Kidney epithelial cell (primary cell): ENCODE measurements around the gene ZNF554. TPM values are rescaled to one million over a fixed set of nuclear protein-coding genes. Genes with fewer than 3 reads are reported as not detected.
"Not testable (repeated sequence)": the region's sequence is repeated elsewhere in the genome, so short reads cannot be mapped to it uniquely, and the experiment has no call there.

Source experiments
- DNase-seq: peaks from one replicate; pipeline ENCODE4 v3.0.0-alpha.2; 2010; ENCODE audit warnings: low read depth
- H3K27me3 ChIP-seq: 2 replicates; pipeline ENCODE4 v1.6.0; 2011; ENCODE audit warnings: low read length; ENCODE audit not compliant: control insufficient read depth, insufficient read depth
- H3K36me3 ChIP-seq: 2 replicates; pipeline ENCODE4 v1.5.1; 2011; ENCODE audit warnings: low read length; ENCODE audit not compliant: control insufficient read depth, insufficient read depth
- H3K4me3 ChIP-seq: 2 replicates; pipeline ENCODE4 v1.5.1; 2011; ENCODE audit warnings: low read depth, mild to moderate bottlenecking, control low read depth, low read length
- total RNA-seq: library from RNA; depleted of rRNA; stranded (reverse); fragments of >200 nt; gene quantifications from 2 replicates; pipeline ENCODE4 v1.2.3, GENCODE V29; 2015
- TF ChIP-seq, protein P1 (sequence below): IDR thresholded peaks from 2 replicates; pipeline ENCODE4 v1.5.1; 2011; ENCODE audit warnings: mild to moderate bottlenecking, moderate library complexity, low read length, control low read depth, inconsistent platforms; ENCODE audit not compliant: insufficient read depth, poor library complexity, severe bottlenecking

Gene ZNF554
- total RNA-seq, 1 donor from 2014 or later = 4.5 TPM

DNA sequence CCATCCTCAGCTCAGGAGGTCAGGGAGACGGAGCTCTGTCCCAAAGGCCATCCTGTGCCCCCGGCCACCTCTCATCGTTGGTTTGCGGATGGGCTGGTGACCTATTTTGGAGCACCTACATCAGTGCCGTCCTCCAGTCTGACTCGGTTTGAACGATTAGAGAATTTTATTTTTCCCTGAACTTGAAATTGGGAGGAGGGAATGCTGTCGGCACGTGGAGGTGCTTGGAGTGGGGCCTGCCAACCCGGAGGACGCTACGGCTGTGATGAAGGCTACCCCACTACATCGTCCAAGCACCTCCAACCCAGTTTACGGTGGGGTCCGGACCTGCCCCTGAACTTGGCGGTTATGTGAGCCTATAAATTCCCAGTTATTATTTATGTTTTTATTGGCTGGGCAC lies 3.0 kb upstream of the ZNF554 start:
- Histone ChIP-seq H3K36me3 (no peaks in the 10 kb centered on the region), H3K27me3 (no peaks in the 10 kb centered on the region), H3K4me3 (no peak overlapping the region)
- no peak for DNase-seq
- TF ChIP-seq, protein P1, sequence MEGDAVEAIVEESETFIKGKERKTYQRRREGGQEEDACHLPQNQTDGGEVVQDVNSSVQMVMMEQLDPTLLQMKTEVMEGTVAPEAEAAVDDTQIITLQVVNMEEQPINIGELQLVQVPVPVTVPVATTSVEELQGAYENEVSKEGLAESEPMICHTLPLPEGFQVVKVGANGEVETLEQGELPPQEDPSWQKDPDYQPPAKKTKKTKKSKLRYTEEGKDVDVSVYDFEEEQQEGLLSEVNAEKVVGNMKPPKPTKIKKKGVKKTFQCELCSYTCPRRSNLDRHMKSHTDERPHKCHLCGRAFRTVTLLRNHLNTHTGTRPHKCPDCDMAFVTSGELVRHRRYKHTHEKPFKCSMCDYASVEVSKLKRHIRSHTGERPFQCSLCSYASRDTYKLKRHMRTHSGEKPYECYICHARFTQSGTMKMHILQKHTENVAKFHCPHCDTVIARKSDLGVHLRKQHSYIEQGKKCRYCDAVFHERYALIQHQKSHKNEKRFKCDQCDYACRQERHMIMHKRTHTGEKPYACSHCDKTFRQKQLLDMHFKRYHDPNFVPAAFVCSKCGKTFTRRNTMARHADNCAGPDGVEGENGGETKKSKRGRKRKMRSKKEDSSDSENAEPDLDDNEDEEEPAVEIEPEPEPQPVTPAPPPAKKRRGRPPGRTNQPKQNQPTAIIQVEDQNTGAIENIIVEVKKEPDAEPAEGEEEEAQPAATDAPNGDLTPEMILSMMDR = no peak

- H3K36me3 ChIP-seq, H3K4me3 ChIP-seq, H3K27me3 ChIP-seq, DNase-seq: not testable (repeated sequence)
Observed at GRCh38 chr19:2817237-2817829, 2.3 kb upstream of the ZNF554 start.

DNA sequence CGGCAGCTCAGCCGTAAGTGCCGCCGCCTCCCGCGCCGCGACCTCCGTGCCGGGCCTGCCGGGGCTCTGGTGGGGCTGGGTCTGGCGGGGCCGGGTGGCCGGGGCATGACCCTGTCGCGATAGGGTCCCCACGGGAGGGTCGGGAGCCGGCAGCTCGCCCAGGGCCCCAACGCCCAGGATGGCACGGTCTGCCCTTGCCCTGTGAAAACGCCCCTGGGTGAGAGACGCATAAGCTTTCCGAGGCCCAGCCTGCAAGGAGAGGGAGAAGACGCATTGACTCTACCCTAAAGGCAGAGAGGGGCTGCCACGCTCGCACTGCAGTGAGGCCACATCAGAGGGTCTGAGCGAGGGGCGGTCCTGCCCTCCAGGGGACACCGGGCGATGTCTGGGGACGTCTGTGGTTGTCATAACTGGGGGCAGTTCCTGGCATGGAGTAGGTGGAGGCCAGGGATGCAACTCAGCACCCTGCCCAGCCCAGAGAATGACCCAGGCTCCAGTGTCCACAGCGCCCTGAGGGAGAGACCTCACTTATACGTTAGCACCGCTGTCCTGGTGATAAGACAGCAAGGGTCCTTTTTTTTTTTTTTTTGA lies 539 bp downstream of the ZNF554 start:
- no peaks in the 10 kb centered on the region for H3K27me3 ChIP-seq
- peak overlapping the region; percentile 90 for H3K4me3 ChIP-seq
- no peak for DNase-seq
- H3K36me3 ChIP-seq = no peaks in the 10 kb centered on the region
- TF ChIP-seq, protein P1 = no peak

GRCh38 chr19:2822846-2823245 lies 3.2 kb downstream of the ZNF554 start:
- DNase-seq = no peak
- Histone ChIP-seq H3K36me3 (no peaks in the 10 kb centered on the region), H3K27me3 (no peaks in the 10 kb centered on the region), H3K4me3 (no peak overlapping the region)
- TF ChIP-seq, protein P1 = no peak

GRCh38 chr19:2823646-2824045 lies 4.0 kb downstream of the ZNF554 start:
- no peak overlapping the region for H3K4me3 ChIP-seq
- no peaks in the 10 kb centered on the region for H3K27me3 ChIP-seq
- TF ChIP-seq, protein P1 = no peak
- no peak for DNase-seq
- no peaks in the 10 kb centered on the region for H3K36me3 ChIP-seq

GRCh38 chr19:2824129-2824528 lies 4.5 kb downstream of the ZNF554 start:
- Histone ChIP-seq H3K36me3 (no peaks in the 10 kb centered on the region), H3K27me3 (no peaks in the 10 kb centered on the region), H3K4me3 (no peak overlapping the region)
- TF ChIP-seq, protein P1 = no peak
- no peak for DNase-seq
